A673 (cell line): Measurements from ENCODE around the gene TSPOAP1.

Source experiments
- EZH2 ChIP-seq: fragments of 200-600 bp; sonication (generic); IDR thresholded peaks from 2 replicates; pipeline ENCODE4 v1.6.1; 2017; ENCODE audit warnings: borderline replicate concordance, low read depth, mild to moderate bottlenecking, mixed read lengths, antibody characterized with exemption, low read length; ENCODE audit not compliant: poor library complexity, severe bottlenecking
- TF ChIP-seq, protein P1 (sequence below): fragments of 300-800, 200-600 bp; sonication (generic); conservative IDR thresholded peaks from 2 replicates; pipeline ENCODE4 v1.5.1; 2017; ENCODE audit warnings: low read depth, mild to moderate bottlenecking, antibody characterized with exemption, low read length, moderate library complexity, mixed read lengths

DNA sequence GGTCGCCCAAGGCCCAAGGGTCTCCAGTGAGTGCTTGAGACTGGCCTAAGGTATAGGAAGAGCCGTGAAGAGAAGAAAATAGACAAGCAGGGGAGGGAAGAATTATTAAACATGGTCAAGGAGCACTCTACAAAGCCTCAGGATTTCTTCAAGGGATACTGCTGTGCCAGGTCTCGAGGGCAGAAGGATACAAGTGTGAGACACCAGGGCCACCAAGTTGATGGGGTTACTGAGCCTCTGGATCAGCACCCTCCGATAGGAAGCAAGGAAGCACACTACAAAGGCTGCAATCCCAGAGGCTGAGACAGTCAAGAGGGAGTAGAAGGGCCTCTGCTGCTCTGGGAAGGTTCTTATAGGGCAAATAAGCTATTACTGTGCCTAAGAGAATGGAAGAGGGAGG is 16.9 kb upstream of the TSPOAP1 start:
- TF ChIP-seq, protein P1, sequence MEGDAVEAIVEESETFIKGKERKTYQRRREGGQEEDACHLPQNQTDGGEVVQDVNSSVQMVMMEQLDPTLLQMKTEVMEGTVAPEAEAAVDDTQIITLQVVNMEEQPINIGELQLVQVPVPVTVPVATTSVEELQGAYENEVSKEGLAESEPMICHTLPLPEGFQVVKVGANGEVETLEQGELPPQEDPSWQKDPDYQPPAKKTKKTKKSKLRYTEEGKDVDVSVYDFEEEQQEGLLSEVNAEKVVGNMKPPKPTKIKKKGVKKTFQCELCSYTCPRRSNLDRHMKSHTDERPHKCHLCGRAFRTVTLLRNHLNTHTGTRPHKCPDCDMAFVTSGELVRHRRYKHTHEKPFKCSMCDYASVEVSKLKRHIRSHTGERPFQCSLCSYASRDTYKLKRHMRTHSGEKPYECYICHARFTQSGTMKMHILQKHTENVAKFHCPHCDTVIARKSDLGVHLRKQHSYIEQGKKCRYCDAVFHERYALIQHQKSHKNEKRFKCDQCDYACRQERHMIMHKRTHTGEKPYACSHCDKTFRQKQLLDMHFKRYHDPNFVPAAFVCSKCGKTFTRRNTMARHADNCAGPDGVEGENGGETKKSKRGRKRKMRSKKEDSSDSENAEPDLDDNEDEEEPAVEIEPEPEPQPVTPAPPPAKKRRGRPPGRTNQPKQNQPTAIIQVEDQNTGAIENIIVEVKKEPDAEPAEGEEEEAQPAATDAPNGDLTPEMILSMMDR, result no peak
- no peak for TF ChIP-seq EZH2
